CD4-positive, alpha-beta T cell treated with Interleukin-6 for 4 hours (primary cell): Measurements from ENCODE around the gene IL1F10.
"Not testable (repeated sequence)": the region's sequence is repeated elsewhere in the genome, so short reads cannot be mapped to it uniquely, and the experiment has no call there.

Experiments
- DNase-seq: peaks from one replicate; pipeline ENCODE4 v3.0.0-alpha.2; 2020; ENCODE audit warnings: mixed read lengths

Gene IL1F10

DNA sequence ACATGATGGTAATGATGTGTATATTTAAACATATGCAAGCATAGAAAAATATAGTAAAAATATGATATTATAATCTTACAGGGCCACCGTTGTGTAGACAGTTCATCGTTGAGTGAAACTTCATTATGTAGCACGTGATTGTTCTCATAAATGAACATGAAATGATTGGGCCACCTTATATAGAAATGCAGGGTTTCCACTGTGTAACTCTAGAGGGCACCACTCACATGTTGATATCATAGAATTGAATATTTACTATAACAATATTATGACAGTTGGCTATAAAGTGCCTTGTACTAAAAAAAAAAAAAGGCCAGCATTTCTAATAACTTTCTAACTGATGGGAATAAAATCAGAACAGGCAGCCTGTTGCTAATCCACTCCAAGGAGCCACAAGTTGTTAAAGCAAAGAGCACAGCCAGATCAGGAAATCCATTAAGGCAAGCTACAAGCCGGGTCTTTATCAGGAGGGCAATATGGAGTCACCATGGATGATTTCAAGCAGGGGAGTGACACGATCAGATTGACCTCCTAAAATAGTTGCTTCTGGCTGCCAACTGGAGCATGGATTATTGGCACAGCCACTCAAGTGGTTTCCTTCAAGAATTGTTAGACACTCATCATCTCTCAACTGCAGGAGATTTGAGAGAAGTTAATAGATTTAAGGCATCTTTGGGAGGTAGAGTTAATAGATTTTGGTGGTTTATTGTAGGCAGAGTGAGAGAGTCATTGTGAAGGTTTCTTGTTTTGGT lies 16.7 kb downstream of the IL1F10 start:
- no peak for DNase-seq

DNA sequence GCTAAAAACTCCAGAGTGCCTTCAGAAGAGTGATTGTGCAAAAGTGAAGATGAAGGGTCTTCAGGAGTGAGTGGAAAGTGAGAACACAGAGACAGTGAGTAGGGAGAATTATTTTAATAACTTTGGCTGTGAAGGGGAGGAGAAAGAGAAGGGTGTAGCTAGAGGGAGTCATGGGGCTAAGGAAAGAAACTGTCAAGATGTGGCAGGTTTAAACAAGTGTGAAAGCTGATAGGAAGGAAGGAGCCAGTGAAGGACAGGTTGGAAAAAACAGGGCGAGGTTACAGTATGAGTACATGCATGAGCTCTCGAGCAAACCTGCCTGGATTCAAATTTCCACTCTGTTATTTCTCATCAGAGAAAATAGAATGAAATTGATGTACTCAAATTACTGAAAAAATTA lies 17.8 kb downstream of the IL1F10 start:
- DNase-seq, result no peak

DNA sequence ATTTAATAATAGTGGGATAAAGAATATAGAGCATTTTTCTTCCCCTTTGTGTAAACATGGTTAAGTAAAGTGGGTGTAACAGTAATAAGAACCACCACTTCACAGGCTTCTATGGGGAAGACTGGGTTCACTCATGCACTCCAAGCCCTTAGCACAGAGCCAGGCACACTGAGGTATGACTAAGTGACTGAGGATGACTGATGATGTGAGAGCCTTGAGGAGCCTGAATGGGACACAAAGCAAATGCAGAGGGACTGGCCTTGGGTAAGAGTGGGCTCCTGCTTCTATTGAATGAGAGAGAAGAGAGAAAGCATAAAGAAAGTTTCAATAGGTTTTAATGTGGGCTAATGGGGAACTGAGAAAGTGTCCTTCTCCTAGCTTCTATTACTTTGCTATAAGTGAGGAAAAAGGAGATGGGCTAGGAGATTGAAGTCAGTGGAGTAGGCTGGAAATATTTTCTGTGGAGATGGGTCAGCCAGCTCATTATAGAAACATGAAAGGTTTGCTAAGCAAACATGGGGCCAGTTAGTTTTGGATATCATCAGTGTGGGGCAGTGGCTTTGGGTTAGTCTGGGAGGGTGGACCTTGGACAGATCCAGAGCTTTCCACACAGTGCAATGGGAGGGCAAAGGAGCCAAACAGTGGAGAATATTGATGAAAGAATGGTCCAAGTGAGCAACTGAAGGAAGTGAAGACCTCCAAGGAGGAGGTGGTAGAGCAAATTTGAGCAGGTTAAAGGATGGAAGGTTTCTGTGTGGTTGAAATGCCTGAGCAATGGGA lies 20.6 kb downstream of the IL1F10 start:
- no peak for DNase-seq

DNA sequence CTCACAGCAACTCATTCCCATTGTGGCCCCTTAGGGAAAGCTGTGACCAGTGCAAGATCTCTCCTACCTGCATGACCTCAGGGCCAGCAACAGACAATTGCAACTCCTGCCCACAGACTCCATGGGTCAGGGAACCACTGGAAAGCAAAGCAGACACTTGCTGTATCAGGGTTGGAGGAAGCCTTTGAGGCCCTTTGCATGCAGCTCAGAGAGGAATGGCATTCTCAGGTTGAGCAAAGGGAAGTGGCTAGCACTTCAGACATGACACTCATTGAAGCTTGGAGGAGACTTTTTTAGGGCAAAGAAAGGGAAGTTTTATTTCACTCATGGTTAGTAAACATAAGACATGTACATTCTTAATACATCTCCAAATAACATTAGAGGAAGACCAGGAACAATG lies 22.1 kb downstream of the IL1F10 start:
- DNase-seq, result no peak

DNA sequence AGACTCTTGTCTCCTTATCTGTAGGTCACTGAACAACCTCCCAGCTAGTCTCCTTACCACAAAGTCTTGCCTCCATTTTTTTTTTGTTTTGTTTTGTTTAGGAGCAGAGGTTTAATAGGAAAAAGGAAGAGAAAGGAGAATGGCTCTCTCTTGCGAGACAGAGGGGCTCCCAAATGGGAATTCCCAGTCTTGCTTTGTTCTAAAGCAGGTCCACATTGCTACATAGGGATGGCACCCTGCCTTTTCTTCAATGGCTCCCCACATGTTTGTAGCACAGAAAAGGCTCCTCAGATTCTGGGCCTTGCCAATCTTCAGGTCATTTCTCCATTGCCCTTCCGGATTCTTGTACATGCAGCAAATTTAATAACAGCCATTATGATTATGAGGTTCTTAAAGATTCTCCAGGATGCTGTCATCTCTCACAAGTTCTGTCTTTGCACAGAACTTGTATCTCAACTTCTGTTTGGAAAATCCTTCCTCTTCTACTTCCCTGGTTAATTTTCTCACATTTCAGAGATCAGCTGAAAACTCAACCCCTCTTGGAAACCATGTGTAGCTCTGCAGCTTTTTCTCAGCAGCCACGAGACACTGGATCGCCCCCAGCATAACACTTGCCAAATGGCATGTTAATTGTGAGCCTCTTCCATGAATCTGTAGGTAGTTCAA lies 23.6 kb downstream of the IL1F10 start:
- DNase-seq, result no peak

DNA sequence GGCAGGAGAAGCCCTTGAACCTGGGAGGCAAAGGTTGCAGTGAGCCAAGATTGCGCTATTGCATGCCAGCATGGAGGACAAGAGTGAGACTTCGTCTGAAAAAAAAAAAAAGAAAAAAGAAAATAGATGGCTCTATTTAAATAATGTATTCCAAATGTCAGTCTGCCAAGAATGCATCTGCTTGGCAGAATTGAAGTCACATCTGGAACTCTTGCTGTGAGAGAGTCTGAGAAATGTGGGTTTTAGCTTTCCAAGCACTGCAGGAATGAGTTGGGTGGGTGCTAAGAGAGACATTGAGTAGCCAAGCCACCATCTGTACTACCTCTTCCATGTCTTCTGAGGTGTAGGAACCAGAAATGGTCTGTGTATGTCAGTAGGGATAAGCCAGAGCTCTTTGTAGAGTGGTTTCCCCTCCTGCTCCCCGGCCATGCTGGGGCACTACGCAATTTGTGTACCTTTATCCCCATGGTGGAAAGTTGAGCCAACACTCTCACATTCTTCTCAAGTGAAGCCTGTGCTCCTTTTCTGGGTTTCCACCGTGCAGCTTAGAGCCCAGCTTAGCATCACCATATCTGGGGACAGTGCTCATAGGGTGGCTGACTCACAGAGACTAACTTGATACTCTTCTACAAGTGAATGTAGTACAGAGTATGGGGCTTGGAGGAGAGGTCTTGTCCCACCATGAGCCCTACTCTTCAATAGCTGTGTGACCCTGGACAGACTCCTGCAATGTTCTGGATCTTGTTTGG lies 25.3 kb downstream of the IL1F10 start:
- DNase-seq, result no peak

DNA sequence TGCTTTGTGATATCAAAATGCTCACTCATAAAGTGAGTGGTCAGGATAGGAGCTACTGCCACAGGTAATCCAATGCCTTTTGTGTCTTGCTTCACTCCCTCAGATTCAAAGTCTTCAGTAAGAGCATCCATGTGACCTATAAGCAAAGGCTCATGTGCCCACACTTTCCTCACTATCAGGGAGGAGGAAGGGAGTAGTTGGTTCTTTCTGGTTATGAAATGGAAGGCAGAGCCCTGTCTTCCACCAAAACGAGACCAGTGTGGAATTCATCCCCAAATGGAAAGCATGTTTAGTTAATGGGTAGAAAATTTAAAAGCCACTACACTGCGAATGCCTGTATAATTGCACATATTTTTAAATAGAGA lies 25.8 kb downstream of the IL1F10 start:
- no peak for DNase-seq

DNA sequence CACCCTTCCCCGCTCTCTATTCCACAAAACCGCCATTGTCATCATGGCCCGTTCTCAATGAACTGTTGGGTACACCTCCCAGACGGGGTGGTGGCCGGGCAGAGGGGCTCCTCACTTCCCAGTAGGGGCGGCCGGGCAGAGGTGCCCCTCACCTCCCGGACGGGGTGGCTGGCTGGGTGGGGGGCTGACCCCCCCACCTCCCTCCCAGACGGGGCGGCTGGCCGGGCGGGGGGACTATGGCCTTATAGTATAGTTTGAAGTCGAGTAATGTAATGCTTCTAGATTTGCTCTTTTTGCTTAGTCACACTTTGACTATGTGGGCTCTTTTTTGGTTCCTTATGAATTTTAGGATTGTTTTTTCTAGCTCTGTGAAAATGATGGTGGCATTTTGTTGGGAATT lies 28.5 kb downstream of the IL1F10 start:
- not testable (repeated sequence) for DNase-seq

DNA sequence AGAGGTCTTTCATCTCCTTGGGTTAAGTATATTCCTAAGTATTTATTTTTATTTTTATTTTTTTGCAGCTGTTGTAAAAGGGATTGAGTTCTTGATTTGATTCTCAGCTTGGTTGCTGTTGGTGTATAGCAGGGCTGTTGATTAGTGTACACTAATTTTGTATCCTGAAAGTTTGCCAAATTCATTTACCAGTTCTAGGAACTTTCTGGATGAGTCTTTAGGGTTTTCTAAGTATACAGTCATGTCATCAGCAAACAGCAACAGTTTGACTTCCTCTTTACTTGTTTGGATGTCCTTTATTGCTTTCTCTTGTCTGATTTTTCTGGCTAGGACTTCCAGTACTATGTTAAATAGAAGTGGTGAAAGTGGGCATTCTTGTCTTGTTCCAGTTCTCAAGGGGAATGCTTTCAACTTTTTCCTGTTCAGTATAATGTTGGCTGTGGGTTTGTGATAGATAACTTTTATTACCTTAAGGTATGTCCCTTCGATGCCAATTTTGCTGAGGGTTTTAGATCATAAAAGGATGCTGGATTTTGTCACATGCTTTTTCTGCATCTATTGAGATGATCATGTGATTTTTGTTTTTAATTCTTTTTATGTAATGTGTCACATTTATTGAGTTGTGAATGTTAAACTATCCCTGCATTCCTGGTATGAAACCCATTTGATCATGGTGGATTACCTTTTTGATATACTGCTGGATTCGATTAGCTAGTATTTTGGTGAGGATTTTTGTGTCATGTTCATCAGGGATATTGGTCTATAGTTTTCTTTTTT lies 29.3 kb downstream of the IL1F10 start:
- not testable (repeated sequence) for DNase-seq

DNA sequence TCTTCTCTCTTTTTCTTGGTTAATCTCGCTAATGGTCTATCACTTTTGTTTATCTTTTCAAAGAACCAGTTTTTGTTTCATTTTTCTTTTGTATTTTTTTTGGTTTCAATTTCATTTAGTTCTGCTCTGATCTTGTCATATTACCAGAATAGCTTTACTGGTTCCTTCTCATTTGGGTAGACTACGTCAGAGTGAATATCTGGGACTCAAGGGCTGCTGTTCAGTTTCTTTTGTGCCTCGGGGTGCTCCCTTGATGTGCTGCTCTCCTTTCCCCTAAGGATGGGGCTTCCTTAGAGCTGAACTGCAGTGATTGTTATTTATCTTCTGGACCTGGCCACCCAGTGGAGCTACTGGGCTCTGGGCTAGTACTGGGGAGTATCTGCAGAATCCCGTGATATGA lies 30.3 kb downstream of the IL1F10 start:
- DNase-seq, result no peak

DNA sequence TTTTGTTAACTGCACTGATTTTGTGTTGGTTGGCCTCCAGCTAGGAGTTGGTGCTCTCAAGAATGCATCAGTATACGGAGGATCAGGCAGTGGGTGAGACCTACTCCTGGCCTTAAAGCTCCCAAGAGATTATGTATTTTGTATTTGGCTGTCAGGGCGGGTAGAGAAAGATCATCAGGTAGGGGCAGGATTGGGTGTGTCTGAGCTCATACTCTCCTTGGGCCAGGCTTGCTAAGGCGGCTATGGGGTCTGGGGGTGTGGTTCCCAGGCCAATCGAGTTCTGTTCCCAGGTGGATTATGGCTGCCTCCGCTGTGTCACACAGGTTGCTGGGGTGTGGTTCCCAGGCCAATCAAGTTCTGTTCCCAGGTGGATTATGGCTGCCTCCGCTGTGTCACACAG lies 30.8 kb downstream of the IL1F10 start:
- DNase-seq, result no peak

DNA sequence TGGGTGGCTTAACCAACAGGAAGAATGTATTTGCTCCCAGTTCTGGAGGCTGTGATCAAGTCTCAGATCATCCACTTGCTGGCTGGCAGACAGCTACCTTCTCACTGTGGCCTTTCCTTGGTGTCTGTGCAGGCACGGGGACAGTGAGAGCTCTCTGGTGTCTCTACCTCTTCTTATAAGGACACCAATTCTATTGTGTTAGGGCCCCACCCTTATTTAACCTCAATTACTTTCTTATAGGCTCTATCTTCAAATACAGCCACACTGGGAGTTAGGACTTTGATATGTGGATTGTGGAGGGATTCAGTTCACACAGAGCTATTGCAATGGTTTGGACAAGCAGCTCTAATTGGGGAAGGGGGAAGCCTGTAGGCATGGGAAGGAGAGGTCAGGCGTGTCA lies 34.4 kb downstream of the IL1F10 start:
- DNase-seq, result no peak

DNA sequence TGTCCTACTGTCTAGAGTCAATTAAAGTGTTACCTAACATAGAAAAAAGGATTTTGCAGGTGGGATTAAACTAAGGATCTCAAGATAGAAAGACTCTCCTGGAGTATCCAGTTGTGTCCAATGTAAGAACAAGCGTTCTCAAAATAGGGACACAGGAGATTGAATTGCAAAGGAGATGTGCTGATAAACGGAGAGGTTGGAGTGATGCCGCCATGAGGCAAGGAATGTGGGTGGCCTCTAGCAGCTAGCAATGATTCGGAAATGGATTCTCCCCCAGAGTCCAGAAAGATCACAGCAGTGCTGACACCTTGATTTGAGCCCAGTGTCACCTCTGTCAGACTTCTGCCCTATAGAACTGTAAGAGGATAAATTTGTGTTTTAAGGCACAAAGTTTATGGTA lies 35.5 kb downstream of the IL1F10 start:
- no peak for DNase-seq

DNA sequence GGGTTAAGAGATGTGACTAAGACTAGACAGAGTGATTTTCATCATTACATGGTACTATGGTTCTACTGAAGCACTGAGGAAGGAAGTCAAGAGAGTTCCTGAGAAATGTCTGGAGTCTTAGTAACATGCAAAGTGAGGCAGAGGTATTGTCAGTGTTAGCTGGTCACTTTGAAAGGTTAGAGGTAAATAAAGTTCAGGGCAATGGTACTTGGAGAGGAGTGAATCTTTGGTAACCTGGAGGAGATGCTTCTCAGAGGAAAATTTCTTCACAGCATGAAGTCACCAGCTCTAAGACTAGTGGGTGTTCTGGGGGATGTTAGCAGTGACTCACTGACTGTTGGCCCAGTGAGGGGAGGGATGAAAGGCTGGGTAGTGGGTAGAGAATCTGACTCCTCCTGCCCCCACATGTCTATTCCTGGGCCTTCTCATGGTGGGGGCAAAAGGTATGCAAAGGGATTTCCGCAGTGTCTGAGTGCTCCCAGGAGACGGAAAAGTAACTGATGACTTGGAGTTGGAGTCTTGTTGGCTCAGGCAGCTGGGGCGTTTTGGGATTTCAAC lies 36.4 kb downstream of the IL1F10 start:
- DNase-seq, result no peak

DNA sequence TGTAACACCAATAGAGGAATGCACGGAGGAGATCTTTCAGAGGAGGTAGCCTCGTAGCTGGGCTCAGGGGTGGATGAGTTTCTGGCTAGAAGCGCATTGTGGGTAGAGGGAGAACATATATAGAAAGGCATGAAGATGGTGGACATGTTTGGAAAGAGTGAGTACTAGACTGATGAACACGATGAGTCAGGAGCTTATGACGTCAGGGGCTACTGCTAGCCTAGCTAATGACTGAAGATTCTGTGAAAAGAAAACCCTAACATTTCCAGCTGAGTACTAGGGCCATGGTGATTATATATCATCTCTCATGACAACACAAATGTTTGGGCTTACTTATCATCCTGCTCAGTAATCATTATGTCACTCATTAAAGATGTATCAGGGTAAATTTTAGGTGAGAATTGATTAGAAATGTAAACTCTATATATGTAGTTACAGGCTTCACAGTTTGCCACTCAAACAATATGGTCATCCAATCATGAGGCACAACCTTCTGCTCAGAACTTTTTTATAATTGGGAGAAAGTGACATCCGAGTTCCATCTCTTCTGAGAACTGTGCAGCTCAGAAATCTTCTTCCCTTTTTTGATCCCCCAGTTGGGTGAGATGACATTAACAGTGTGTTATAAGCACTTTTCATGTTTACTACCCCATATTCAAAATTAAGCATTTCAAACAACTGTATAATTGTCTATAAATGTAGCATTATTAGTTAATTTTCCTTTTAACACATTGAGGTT lies 37.4 kb downstream of the IL1F10 start:
- no peak for DNase-seq

DNA sequence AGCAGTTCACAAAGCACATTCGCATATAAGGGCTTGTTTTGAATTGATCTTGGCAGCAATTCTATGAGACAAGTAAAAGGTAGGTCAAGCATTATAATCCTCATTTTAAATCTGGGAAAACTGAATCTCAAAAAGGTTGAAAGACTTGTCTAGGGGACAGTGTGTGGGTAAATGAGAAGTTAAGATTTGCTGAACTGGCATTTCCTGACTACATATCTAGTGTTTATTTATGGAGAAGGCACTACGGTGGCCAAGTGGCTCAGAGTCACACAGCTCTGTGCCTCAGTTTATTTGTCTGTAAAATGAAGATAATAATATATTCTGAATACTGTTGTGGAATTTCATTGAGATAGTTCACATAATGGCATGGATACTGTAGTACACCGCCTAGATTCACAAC lies 43.4 kb downstream of the IL1F10 start:
- no peak for DNase-seq

DNA sequence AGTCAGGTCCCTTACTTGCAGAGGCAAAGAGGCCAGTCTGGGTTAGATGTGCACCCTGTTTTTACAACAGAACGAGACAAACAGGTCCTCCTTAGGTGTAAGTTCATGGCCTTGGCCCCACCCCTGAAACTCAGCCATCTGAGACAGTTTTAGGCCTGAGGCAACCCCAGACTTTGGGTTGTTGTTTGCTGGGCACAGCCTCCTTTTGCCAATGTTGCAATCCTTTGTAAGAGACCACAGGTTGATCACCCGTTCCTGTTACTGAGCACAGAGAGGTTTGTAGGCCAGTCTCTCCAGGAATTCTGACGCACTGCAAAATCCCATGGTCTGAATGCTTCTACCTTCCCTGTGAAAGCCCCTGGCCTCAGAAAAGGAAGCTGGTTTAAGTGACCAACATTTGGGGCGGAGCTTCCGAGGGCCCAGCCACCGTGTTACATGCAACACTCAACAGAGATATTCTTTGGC lies 44.1 kb downstream of the IL1F10 start:
- DNase-seq, result no peak

DNA sequence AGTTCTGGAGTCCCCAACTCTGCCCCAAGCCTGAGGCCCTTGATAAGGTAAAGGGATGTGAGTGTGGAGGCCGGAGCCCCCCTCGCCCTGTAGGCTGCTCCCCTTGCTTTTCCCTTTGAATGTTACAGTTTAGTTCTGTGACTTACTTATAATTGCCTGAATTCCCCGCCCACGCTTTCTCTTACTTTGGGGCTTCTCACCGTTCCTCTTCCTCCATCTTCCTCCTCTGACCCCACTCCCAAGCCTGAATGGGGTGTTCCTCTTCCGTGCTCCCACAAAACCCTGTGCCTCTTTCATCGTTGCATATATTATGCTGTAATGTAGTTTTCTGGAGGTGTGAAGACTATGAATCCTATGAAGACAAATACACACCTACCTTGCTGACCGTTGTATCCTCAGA lies 44.7 kb downstream of the IL1F10 start:
- DNase-seq, result no peak

DNA sequence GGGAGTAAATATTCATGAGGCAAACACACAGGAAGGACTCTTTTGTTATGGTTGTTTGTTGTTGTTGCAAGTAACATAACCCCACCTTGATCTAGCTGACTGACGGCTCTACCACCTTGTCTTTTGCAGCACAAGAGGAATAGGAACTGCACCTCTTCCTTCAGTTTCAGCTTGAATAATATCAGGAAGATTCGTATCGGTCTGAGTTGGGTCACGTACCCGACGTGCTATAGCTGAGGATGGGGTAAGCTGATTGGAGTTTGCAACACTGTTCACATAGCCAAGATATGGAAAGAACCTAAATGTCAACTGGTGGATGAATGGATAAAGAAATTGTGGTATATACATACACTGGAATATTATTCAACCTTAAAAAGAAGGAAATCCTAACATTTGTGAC lies 45.1 kb downstream of the IL1F10 start:
- DNase-seq, result no peak

DNA sequence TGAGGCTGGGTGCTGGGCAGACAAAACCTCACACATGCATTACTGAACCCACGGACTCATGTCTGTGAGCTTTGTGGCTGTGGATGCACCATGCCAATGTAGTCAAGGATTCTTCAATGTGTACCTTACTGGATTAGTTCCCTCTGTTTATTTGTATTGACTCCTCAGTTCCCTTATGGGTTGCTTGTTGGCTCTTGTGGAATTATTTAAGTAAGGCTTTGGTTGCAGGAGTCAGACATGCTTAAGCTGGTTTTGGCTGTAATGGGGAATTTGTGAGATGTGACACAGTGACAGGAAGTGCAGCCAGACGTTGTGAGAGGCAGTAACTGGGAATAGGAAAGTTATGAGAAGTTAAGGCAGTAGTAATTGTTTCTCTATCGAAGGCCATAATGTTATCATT lies 46.0 kb downstream of the IL1F10 start:
- DNase-seq, result no peak

DNA sequence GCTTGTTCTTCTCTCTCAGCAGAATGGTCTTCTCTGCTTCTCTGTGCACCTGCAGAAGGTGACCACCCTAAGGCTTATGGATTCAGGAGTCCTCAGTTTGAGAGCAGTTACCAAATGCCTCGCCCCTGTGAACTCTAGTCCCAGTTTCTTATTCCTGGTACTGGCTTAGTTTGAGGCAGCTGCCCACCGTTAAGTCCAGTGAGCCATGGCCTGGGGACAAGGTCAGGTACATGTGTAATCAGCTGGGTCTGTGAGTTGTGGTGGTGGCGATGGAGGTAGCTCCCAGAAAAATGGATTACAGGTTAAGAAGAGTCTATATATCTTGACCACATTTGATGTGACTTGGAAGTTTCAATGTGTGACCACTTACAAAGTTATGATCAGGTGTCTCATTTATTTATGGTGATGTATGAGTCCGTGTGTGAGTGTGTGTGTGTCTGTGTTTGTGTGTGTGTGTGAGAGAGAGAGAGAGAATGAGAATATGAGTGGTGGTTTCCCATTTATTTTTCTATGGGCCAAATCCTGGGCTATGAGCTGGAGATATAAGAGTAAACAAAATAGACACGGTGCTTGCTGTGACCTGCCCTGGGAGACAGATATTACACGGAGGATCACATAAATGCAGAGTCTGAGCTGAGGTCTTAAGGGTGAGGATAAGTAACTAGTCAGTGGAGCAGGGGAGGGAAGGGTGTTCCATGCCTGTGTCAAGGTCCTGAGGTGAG lies 46.6 kb downstream of the IL1F10 start:
- DNase-seq, result no peak
